NCI-H2107 treated with DMSO at 0.1 percent for 48 hours (cell line): ENCODE measurements around the gene RTN3.
"Not testable (repeated sequence)": the region's sequence is repeated elsewhere in the genome, so short reads cannot be mapped to it uniquely, and the experiment has no call there.

Experiments used
- DNase-seq: peaks from one replicate; lab custom pipeline; 2025; ENCODE audit not compliant: unreplicated experiment; lab: John Stamatoyannopoulos, UW

RTN3 gene

DNA sequence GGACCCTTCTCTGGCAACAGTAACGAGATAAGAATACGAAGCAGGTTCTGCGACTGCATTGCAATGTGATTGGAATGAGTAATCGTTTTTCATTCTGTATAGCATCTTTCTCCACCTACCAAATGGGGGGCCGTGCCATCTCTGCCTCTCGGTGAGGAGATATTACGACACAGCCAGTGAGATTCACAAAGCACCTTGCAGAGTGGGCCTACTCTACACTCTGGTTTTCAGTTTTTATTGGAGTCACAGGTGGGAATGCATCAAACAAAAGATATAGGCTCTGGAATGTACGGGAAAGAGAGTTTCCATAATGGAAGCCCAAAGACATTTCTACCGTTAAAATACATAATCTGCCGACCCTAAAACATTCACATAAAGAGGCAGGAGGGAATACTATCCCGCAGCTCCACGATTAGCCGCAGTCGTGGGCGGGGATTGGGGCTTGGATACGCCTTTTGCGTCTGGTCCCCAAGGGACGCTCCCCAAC, 423 bp upstream of the RTN3 start:
- DNase-seq = no peak

DNA sequence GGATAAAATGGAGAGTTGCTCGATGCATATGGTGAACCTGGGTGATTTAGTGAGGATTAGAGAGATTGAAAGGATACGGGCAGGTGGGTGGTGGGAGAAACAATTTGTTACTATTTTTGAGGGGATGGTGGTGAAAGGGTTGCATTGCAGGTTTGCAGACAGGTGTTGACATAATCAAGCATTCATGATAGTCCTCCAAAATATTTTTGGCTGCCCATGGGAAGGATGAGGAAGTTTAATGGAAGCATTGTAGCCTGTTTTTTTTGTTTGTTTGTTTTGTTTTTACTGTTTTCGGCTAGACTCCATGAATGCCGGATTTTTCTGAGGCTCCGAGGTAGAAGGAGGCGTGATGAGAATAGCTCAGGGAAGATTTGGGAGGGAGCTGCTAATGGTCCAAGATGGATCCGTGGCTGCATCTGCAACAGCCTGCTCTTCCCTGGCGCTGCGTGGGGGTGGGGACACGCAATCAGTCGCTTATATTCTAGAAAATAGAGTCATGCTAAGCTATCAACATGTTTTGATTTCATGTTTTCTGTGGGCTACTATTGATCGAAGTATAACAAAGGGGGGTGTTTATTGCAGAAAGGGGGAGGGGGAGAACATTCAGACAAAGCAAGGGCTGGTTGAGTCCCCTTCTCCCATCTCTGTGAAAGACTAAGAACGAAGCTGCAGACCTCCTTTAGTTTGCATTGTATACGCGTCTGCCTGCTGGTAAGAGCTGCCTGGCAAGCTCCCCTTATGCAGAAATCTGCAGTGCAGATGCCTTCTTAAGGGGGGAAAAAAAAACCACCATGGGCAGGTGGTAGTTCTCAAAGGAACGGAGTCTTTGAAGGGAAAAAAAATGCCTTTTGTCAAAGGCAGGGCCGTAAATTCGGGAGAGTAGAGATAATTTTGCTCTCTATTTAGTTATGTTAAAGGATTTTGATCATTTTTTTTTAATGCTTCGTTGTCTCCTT, 1.0 kb downstream of the RTN3 start:
- peak; percentile 60 for DNase-seq

DNA sequence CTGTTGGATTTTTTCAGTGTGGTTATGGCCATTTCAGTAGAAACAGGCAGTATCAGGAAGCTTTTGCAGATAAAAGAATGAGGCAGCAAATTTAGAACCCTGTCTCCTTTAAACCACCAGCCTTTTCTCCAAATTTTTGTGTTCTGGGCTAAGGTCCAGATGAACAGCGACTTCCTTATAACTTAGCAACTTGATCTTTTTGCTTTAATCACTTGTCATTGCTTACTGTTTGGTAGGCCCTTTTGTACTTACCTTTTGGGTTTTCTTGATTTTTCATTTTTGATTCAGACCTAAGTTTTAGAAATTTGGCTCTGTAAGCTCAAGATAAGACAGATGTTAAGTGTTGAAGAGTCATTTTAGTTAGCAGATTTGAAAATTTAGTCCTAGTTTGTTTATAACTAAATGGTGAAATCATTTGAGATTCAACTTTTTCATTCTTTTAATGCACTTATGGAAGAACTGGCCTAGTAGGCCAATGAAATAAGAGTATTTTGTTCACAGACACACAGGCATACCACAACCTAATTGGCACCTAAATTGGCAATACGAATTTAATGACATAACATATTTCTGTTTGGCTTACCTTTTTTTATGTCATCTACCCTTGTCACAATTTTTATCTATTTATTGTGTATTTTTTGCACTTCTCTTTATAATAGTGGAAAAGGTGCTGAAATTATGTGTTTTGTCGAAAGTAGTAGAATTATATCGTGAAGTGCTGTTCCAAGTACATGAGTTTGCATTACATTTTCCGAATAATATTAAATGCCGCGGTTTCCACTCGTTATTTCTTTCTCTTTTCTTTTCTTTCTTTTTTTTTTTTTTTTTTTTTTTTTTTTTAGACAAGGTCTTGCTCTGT, 2.1 kb downstream of the RTN3 start:
- DNase-seq = no peak

DNA sequence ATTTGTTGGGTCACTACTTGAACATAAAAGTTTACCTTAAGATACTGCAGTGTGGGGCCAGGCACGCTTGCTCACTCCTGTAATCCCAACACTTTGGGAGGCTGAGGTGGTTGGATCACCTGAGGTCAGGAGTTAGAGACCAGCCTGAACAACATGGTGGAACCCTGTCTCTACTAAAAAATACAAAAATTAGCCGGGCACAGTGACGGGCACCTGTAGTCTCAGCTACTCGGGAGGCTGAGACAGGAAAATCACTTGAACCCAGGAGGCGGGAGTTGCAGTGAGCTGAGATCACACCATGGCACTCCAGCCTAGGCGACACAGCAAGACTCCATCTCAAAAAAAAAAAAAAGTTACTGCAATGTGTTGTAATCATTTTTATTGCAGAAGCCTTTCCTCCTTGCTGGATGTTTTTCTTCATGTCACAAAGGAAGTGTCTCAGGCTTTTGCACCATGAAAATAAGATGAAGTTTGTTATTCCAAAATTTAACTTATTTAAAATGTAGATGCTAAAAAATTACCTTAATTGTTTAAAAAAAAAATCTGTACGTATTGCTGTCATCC, 3.9 kb downstream of the RTN3 start:
- DNase-seq = not testable (repeated sequence)

- DNase-seq = no peak
Measured at GRCh38 chr11:63686926-63687325, 5.6 kb downstream of the RTN3 start.

- no peak for DNase-seq
Measured at GRCh38 chr11:63687845-63688244, 6.5 kb downstream of the RTN3 start.

- DNase-seq = no peak
Measured at GRCh38 chr11:63694596-63694995, 13.3 kb downstream of the RTN3 start.

DNA sequence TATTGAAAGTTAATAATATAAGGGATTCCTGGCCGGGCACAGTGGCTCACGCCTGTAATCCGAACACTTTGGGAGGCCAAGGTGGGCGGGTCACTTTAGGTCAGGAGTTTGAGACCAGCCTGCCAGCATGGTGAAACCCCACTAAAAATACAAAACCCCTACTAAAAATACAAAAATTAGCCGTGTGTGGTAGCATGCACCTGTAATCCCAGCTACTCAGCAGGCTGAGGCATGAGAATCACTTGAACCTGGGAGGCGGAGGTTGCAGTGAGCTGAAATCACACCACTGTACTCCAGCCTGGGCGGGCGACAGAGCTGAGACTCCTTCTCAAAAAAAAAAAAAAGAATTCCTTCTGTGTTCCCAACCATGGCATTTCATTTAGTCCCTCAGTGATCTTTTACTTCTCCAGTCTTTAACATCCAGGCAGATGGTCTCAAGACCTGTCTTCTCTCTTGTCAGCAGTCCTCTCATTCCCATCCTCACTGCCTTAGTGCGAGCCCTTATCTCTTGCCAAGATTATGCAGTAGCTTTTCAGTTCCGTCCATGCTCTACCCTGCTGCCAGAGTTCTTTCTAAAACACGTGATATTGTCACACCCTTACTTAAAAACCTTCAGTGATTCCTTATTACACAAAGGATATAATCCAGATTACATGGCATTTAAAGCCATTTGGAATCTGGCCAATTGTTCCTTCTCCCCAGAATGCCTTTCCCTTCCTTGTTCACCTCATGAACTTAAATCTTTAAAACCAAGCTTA, 17.9 kb downstream of the RTN3 start:
- no peak for DNase-seq

GRCh38 chr11:63699896-63700295, 18.6 kb downstream of the RTN3 start:
- no peak for DNase-seq

DNA sequence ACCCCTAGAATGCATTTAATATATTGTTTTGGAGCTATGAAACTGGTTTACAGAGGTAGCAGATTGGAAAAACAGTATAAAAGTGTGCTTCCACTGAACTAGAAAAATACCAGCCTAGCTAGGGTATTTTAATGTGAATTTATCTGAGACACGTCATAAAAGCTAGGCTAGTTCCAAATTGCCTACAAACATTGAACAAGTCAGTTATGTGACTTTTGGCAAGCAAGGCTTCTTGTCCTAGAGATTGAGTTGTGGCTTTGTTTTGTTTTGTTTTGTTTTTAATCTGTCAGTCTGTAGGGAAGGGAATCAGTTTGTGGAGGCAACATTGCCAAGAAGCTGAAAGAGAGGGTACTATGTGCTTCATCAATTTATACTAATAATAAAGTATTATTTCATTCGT, 24.2 kb downstream of the RTN3 start:
- no peak for DNase-seq

GRCh38 chr11:63708764-63709163, 27.5 kb downstream of the RTN3 start:
- no peak for DNase-seq

DNA sequence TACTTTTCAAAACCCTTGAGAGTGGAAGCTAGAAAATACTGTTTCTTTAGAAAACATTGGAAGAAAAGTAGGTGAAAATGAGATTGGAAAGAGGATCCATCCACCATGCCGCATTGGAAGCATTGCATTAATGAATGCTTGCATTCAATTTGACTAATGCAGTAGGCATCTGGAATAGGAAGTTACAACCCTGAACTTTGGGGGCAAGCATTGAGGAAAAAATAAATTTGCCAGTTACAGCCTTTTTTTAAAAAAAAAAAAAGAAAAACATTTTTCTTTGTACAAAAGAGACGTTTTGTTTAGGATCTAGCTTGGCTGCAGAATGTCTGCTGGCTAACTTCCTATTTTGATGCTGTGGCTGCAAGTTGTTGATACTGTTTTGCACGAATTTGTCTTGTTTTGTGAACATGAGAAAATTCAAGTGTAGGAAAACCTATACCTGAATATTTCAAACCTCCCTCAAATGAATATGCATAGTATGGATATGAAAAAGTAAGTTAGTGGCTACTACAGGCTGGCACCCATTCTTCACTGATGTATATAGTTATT, 28.1 kb downstream of the RTN3 start:
- DNase-seq = no peak

GRCh38 chr11:63710476-63711217, 29.3 kb downstream of the RTN3 start:
- no peak for DNase-seq

DNA sequence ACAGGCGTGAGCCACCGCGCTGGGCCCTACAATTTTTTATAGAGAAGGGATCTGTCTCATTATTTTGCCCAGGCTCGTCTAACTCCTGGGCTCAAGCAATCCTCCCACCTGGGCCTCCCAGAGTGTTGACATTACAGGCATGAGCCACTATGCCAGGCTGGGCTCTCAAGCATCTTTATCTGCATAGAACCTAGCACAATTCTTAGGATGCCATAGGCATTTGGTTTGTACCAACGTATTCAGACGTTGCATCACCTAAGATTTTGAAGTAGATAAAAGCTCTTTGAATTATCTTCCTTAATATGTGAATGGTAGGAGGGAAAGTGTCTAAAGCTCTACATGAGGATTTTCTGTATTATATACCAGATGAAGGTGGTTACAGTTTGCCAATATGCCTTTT, 30.5 kb downstream of the RTN3 start:
- no peak for DNase-seq

GRCh38 chr11:63713766-63714165, 32.5 kb downstream of the RTN3 start:
- DNase-seq = no peak

DNA sequence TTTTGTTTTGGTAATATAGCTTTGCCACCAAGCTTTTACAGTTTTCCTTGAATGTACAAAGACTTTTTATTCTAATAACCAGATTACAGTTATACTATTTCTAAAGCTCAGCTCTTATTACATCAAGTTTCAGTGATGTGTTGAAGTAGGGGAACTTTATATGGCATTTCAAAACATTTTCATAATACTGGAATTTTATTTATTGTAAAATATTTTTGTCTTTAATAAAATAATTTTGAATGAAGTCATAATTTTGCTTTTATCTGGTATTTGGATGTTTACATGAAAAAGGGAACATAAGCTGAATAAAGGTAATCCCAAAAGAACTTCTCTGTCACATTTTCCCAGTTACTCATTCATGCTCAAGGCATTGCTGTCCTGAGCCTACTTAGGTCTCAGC, 34.7 kb downstream of the RTN3 start:
- DNase-seq = no peak

GRCh38 chr11:63719001-63719400, 37.7 kb downstream of the RTN3 start:
- DNase-seq = no peak

DNA sequence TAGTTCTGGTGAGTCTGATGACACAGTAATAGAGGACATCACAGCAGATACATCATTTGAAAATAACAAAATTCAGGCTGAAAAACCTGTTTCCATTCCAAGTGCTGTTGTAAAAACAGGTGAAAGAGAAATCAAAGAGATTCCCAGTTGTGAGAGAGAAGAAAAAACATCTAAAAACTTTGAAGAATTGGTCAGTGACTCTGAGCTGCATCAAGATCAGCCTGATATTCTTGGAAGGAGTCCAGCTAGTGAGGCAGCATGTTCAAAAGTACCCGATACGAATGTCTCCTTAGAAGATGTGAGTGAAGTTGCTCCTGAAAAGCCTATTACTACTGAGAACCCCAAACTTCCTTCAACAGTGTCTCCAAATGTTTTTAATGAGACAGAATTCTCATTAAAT, 38.7 kb downstream of the RTN3 start:
- DNase-seq = no peak

GRCh38 chr11:63720611-63721010, 39.3 kb downstream of the RTN3 start:
- DNase-seq = no peak

GRCh38 chr11:63729326-63729725, 48.0 kb downstream of the RTN3 start:
- DNase-seq = no peak
